ENCODE results near the gene MANBA.

The MANBA gene

GRCh38 chr4:102589743-102590142 is 171.0 kb downstream of the MANBA start:
- peaks cover 12% of the 10 kb centered on the region for H3K79me2 ChIP-seq (ENCODE audit: low read length)
- no peak overlapping the region for H3K4me2 ChIP-seq (ENCODE audit: low read length)
- H3K4me1 ChIP-seq (ENCODE audit: low read length), result peaks cover 36% of the 10 kb centered on the region
- TF ChIP-seq, protein P1, sequence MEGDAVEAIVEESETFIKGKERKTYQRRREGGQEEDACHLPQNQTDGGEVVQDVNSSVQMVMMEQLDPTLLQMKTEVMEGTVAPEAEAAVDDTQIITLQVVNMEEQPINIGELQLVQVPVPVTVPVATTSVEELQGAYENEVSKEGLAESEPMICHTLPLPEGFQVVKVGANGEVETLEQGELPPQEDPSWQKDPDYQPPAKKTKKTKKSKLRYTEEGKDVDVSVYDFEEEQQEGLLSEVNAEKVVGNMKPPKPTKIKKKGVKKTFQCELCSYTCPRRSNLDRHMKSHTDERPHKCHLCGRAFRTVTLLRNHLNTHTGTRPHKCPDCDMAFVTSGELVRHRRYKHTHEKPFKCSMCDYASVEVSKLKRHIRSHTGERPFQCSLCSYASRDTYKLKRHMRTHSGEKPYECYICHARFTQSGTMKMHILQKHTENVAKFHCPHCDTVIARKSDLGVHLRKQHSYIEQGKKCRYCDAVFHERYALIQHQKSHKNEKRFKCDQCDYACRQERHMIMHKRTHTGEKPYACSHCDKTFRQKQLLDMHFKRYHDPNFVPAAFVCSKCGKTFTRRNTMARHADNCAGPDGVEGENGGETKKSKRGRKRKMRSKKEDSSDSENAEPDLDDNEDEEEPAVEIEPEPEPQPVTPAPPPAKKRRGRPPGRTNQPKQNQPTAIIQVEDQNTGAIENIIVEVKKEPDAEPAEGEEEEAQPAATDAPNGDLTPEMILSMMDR (IDR thresholded peaks at IDR 0.05; ENCODE audit: low read depth, low read length), result no peak
- no peak for TF ChIP-seq EZH2phosphoT487 (IDR thresholded peaks at IDR 0.05; ENCODE audit: low read depth)
- no peak overlapping the region for H3K9ac ChIP-seq (ENCODE audit: low read length)
- H3K27me3 ChIP-seq (ENCODE audit: low read depth, low read length), result no peaks in the 10 kb centered on the region
- H4K20me1 ChIP-seq (ENCODE audit: insufficient read depth, low read length), result peaks cover 38% of the 10 kb centered on the region
- 0 out of 2 replicates have a peak, but pooled peaks cover 2% of the 10 kb centered on the region for H3K9me3 ChIP-seq (ENCODE audit: insufficient read depth, low read length)
- H2AFZ ChIP-seq (ENCODE audit: low read depth, low read length), result no peak overlapping the region
- peaks cover 82% of the 10 kb centered on the region for H3K36me3 ChIP-seq (replicated peaks; ENCODE audit: low read depth, low read length)
- H3K27ac ChIP-seq (ENCODE audit: low read length), result no peak overlapping the region
- no peak overlapping the region for H3K4me3 ChIP-seq (ENCODE audit: low read length)

DNA sequence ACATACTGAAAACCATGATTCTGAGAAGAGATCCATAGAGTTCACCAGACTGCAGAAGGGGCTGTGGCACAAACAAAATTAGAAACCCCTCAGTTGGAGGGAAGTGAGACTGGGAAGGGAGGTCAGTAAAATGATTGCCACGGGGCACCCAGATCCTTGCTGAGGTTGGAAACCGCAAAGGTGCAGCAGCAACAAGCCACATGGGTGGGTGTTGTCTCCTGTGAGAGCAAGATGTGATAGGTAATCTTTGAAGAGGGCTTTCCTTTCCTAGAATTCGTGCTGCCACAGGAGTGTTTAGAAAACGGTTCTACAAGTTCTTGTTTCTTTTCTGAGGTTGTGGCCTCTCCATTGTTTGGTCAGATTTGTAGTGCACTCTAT is 174.1 kb downstream of the MANBA start:
- Histone ChIP-seq H3K4me1 (ENCODE audit: low read length) (peaks cover 32% of the 10 kb centered on the region), H3K9me3 (ENCODE audit: insufficient read depth, low read length) (0 out of 2 replicates have a peak, but pooled peaks cover 2% of the 10 kb centered on the region), H2AFZ (ENCODE audit: low read depth, low read length) (no peak overlapping the region), H3K4me2 (ENCODE audit: low read length) (peak overlapping the region; percentile 60), H3K27me3 (ENCODE audit: low read depth, low read length) (no peaks in the 10 kb centered on the region), H3K79me2 (ENCODE audit: low read length) (peaks cover 6% of the 10 kb centered on the region; the same call in 1 of the 2 replicates), H3K9ac (ENCODE audit: low read length) (no peak overlapping the region), H3K36me3 (replicated peaks; ENCODE audit: low read depth, low read length) (peaks cover 87% of the 10 kb centered on the region), H3K27ac (ENCODE audit: low read length) (peak overlapping the region; percentile 50), H4K20me1 (ENCODE audit: insufficient read depth, low read length) (peaks cover 40% of the 10 kb centered on the region), H3K4me3 (ENCODE audit: low read length) (no peak overlapping the region; the same call in 1 of the 2 replicates)
- TF ChIP-seq EZH2phosphoT487 (IDR thresholded peaks at IDR 0.05; ENCODE audit: low read depth), result no peak
- TF ChIP-seq, protein P1 (IDR thresholded peaks at IDR 0.05; ENCODE audit: low read depth, low read length), result no peak

DNA sequence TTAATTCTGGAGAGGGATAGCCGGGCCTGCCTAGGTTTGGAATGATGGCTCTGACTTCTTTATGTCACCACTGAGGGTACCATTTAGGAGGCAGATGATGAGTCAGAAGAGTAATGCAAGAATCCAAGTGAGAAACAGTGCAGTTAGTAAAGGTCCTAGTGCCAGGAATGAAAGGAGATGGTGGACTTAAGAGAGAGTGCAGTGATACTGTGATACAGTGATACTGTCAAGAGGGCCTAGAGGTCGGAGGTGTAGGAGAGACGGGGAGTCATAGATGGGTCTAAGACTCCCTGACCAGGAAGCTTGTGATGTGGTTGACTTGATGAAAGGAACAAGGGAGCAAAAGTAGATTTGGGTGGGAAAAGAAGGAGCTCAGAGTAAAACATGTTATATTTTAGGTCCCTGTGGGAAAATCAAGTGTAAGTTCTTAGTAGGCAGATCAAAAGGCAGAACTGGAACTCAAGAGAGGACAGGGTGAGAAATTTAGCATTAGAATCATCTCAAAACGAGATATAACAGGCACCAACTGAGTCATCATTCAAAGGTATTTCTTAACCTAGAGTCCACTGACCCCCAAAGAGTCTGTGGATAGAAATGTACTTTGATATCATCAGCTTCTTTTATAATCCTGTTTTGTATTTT is 174.6 kb downstream of the MANBA start:
- peaks cover 6% of the 10 kb centered on the region; the same call in 1 of the 2 replicates for H3K79me2 ChIP-seq (ENCODE audit: low read length)
- H3K4me3 ChIP-seq (ENCODE audit: low read length), result peak overlapping the region; percentile 35
- peaks cover 32% of the 10 kb centered on the region for H3K4me1 ChIP-seq (ENCODE audit: low read length)
- H2AFZ ChIP-seq (ENCODE audit: low read depth, low read length), result no peak overlapping the region
- peaks cover 85% of the 10 kb centered on the region for H3K36me3 ChIP-seq (replicated peaks; ENCODE audit: low read depth, low read length)
- H3K27ac ChIP-seq (ENCODE audit: low read length), result peak overlapping the region; percentile 50
- TF ChIP-seq EZH2phosphoT487 (IDR thresholded peaks at IDR 0.05; ENCODE audit: low read depth), result no peak
- TF ChIP-seq, protein P1 (IDR thresholded peaks at IDR 0.05; ENCODE audit: low read depth, low read length), result no peak
- peak overlapping the region; percentile 60 for H3K4me2 ChIP-seq (ENCODE audit: low read length)
- H3K27me3 ChIP-seq (ENCODE audit: low read depth, low read length), result no peaks in the 10 kb centered on the region
- H4K20me1 ChIP-seq (ENCODE audit: insufficient read depth, low read length), result peaks cover 40% of the 10 kb centered on the region
- H3K9ac ChIP-seq (ENCODE audit: low read length), result no peak overlapping the region; the same call in 1 of the 2 replicates
- H3K9me3 ChIP-seq (ENCODE audit: insufficient read depth, low read length), result 0 out of 2 replicates have a peak, but pooled peaks cover 2% of the 10 kb centered on the region

DNA sequence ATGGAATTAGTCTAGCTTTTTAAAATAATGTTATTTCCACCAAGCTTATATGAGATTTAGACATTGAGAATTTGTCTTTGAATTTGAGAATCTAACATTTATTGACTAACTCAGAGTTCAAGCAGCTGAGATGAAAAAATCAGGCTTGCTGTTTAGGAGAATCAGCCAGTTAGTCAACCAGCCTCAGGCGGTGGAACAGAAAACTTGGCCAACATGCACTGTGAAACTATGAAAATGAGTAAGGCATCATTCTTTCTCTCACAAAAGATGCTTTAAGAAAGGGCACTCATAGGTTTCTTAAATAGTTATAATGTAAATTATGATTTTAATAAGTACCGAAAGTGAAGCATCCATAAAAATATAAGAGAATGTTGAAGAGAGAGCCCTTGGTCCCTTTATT is 175.4 kb downstream of the MANBA start:
- Histone ChIP-seq H3K9ac (ENCODE audit: low read length) (no peak overlapping the region), H3K4me3 (ENCODE audit: low read length) (peak overlapping the region; percentile 15; the same call in 1 of the 2 replicates), H3K79me2 (ENCODE audit: low read length) (peaks cover 8% of the 10 kb centered on the region), H3K4me1 (ENCODE audit: low read length) (peaks cover 39% of the 10 kb centered on the region), H3K27me3 (ENCODE audit: low read depth, low read length) (no peaks in the 10 kb centered on the region), H4K20me1 (ENCODE audit: insufficient read depth, low read length) (peaks cover 43% of the 10 kb centered on the region), H3K36me3 (replicated peaks; ENCODE audit: low read depth, low read length) (peaks cover 82% of the 10 kb centered on the region), H3K27ac (ENCODE audit: low read length) (peak overlapping the region; percentile 50), H3K9me3 (ENCODE audit: insufficient read depth, low read length) (no peaks in the 10 kb centered on the region), H3K4me2 (ENCODE audit: low read length) (peak overlapping the region; percentile 60), H2AFZ (ENCODE audit: low read depth, low read length) (no peak overlapping the region)
- TF ChIP-seq EZH2phosphoT487 (IDR thresholded peaks at IDR 0.05; ENCODE audit: low read depth), result no peak
- TF ChIP-seq, protein P1 (IDR thresholded peaks at IDR 0.05; ENCODE audit: low read depth, low read length), result no peak

Data from OCI-LY3 (cell line).